GM12878 (cell line): Measurements from ENCODE around the gene TSHR.

ENCODE experiments used
- CBX3 ChIP-seq: fragments of 200-600 bp; sonication (generic); IDR thresholded peaks from 2 replicates; pipeline ENCODE4 v1.6.1; 2016; ENCODE audit warnings: low read depth, borderline replicate concordance
- EZH2 ChIP-seq: IDR thresholded peaks from 2 replicates; pipeline ENCODE4 v1.6.1; 2012; ENCODE audit warnings: low read depth, mild to moderate bottlenecking, control low read depth, inconsistent platforms, low read length, borderline replicate concordance; ENCODE audit not compliant: control insufficient read depth
- HDGF ChIP-seq: fragments of 450-650 bp; IDR thresholded peaks from 2 replicates; pipeline ENCODE4 v1.6.1; 2016; ENCODE audit warnings: antibody characterized with exemption
- LARP7 ChIP-seq: fragments of 450-650 bp; IDR thresholded peaks from 2 replicates; pipeline ENCODE4 v1.6.1; 2017; ENCODE audit warnings: mild to moderate bottlenecking
- SMC3 ChIP-seq: IDR thresholded peaks from 2 replicates; pipeline ENCODE4 v1.6.1; 2011; ENCODE audit warnings: low read length, improper control_type of control experiment, borderline replicate concordance
- SREBF2 ChIP-seq: IDR thresholded peaks from 2 replicates; pipeline ENCODE4 v1.6.1; 2012; ENCODE audit warnings: mild to moderate bottlenecking, low read length
- TF ChIP-seq, protein P1 (sequence below): IDR thresholded peaks from 2 replicates; pipeline ENCODE4 v1.6.1; 2012; ENCODE audit warnings: low read depth, low read length, improper control_type of control experiment
- TF ChIP-seq, protein P2 (sequence below), 3 experiments: IDR thresholded peaks in 2 of 3; conservative IDR thresholded peaks in 1 of 3; 2 replicates each; pipeline ENCODE4 v1.5.1; 2011; ENCODE audit warnings: low read depth in 3 of 3, low read length in 3 of 3, mild to moderate bottlenecking in 3 of 3, control low read depth in 2 of 3, moderate library complexity in 2 of 3, inconsistent platforms in 1 of 3, mixed read lengths in 1 of 3; ENCODE audit not compliant: control insufficient read depth in 2 of 3, insufficient read depth in 1 of 3; ENCODE audit errors: extremely low read depth in 1 of 3
- TF ChIP-seq, protein P3 (sequence below): fragments of 450-650 bp; formaldehyde crosslinking; IDR thresholded peaks from 2 replicates; pipeline ENCODE4 v1.4.0; 2020; ENCODE audit warnings: mild to moderate bottlenecking, moderate library complexity
- TF ChIP-seq, protein P4 (sequence below): IDR thresholded peaks from 2 replicates; pipeline ENCODE4 v1.6.1; 2011; ENCODE audit warnings: low read depth, low read length, improper control_type of control experiment, borderline replicate concordance
- TF ChIP-seq, protein P5 (sequence below): IDR thresholded peaks from 2 replicates; pipeline ENCODE4 v1.6.1; 2011; ENCODE audit warnings: low read depth, mild to moderate bottlenecking, low read length, moderate library complexity, borderline replicate concordance; ENCODE audit errors: extremely low read depth

DNA sequence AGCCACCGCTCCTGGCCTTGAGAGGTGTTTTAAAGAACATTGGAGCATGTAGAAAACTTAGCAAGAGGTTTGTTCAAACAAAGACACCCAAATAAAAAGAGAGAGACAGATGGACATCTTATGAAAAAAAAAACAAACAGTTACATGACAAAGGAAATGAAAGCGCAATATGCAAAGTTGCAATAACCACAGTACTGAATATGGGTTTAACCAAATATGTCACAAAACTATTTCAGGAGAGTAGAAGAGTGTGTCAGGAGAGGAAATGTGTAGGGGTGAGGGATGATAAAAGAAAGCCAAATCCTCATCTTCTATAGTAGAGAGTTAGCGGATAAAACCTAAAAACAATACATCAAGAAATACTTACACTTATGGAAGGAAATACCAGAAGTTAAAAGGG, 166.9 kb downstream of the TSHR start:
- TF ChIP-seq, protein P1, sequence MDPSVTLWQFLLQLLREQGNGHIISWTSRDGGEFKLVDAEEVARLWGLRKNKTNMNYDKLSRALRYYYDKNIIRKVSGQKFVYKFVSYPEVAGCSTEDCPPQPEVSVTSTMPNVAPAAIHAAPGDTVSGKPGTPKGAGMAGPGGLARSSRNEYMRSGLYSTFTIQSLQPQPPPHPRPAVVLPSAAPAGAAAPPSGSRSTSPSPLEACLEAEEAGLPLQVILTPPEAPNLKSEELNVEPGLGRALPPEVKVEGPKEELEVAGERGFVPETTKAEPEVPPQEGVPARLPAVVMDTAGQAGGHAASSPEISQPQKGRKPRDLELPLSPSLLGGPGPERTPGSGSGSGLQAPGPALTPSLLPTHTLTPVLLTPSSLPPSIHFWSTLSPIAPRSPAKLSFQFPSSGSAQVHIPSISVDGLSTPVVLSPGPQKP, result no peak
- TF ChIP-seq, protein P2, sequence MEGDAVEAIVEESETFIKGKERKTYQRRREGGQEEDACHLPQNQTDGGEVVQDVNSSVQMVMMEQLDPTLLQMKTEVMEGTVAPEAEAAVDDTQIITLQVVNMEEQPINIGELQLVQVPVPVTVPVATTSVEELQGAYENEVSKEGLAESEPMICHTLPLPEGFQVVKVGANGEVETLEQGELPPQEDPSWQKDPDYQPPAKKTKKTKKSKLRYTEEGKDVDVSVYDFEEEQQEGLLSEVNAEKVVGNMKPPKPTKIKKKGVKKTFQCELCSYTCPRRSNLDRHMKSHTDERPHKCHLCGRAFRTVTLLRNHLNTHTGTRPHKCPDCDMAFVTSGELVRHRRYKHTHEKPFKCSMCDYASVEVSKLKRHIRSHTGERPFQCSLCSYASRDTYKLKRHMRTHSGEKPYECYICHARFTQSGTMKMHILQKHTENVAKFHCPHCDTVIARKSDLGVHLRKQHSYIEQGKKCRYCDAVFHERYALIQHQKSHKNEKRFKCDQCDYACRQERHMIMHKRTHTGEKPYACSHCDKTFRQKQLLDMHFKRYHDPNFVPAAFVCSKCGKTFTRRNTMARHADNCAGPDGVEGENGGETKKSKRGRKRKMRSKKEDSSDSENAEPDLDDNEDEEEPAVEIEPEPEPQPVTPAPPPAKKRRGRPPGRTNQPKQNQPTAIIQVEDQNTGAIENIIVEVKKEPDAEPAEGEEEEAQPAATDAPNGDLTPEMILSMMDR (IDR thresholded peaks at IDR 0.05 in 2 of 3, conservative IDR thresholded peaks at IDR 0.05 in 1 of 3; ENCODE audit: control insufficient read depth in 2 of 3, extremely low read depth in 1 of 3, insufficient read depth in 1 of 3, low read depth in 3 of 3, low read length in 3 of 3), result no peak
- TF ChIP-seq EZH2, result no peak
- TF ChIP-seq HDGF, result no peak
- TF ChIP-seq, protein P3, sequence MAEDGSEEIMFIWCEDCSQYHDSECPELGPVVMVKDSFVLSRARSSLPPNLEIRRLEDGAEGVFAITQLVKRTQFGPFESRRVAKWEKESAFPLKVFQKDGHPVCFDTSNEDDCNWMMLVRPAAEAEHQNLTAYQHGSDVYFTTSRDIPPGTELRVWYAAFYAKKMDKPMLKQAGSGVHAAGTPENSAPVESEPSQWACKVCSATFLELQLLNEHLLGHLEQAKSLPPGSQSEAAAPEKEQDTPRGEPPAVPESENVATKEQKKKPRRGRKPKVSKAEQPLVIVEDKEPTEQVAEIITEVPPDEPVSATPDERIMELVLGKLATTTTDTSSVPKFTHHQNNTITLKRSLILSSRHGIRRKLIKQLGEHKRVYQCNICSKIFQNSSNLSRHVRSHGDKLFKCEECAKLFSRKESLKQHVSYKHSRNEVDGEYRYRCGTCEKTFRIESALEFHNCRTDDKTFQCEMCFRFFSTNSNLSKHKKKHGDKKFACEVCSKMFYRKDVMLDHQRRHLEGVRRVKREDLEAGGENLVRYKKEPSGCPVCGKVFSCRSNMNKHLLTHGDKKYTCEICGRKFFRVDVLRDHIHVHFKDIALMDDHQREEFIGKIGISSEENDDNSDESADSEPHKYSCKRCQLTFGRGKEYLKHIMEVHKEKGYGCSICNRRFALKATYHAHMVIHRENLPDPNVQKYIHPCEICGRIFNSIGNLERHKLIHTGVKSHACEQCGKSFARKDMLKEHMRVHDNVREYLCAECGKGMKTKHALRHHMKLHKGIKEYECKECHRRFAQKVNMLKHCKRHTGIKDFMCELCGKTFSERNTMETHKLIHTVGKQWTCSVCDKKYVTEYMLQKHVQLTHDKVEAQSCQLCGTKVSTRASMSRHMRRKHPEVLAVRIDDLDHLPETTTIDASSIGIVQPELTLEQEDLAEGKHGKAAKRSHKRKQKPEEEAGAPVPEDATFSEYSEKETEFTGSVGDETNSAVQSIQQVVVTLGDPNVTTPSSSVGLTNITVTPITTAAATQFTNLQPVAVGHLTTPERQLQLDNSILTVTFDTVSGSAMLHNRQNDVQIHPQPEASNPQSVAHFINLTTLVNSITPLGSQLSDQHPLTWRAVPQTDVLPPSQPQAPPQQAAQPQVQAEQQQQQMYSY (CRISPR knock-in tag), result no peak
- TF ChIP-seq, protein P4, sequence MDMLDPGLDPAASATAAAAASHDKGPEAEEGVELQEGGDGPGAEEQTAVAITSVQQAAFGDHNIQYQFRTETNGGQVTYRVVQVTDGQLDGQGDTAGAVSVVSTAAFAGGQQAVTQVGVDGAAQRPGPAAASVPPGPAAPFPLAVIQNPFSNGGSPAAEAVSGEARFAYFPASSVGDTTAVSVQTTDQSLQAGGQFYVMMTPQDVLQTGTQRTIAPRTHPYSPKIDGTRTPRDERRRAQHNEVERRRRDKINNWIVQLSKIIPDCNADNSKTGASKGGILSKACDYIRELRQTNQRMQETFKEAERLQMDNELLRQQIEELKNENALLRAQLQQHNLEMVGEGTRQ, result no peak
- TF ChIP-seq, protein P5, sequence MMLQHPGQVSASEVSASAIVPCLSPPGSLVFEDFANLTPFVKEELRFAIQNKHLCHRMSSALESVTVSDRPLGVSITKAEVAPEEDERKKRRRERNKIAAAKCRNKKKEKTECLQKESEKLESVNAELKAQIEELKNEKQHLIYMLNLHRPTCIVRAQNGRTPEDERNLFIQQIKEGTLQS, result no peak
- no peak for TF ChIP-seq SREBF2
- TF ChIP-seq CBX3, result no peak
- TF ChIP-seq SMC3, result no peak
- no peak for TF ChIP-seq LARP7
